ENCODE measurements around the gene GSTT2.

GSTT2 gene

DNA sequence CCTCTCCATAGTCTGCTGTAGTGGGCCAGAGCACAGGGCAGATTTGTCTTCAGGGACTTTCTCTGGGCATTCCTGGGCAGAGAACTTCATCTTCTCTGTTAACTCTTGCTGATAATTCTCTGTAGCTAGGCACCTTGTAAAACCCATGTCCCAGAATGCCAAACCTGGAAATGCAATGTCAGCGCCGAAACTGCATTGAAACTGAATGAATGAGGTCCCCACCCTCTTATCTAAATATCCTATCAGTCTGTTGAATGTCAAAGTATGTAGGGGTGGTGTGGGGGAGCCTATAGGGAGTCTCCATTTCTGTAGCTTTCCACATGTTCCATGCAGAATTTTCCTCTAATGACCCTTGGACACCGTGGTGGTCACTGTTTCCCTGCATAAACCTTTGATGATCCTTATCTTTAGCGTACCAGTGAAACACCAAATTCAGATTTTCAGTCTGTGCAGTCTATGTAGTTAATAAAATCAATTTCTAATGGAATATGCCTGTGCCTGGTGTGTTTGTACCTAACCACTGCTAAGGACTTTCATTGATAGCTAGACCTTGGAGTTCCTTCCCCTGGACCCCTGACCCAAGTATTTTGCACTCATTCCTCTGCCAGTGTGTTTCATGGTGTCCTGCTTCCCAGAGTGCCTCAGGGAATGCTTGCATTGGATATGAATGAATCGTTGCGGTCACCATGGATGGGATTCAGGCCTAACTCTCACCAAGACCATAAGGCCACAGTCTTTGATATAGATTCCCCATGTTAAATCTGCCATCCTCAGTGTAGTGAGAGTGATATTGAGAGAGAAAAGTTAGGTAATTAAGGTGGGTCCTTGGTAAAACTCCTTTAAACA lies 28.7 kb downstream of the GSTT2 start:
- DNase-seq (ENCODE audit: low read depth in 2 of 2, low spot score in 1 of 2): no peak

DNA sequence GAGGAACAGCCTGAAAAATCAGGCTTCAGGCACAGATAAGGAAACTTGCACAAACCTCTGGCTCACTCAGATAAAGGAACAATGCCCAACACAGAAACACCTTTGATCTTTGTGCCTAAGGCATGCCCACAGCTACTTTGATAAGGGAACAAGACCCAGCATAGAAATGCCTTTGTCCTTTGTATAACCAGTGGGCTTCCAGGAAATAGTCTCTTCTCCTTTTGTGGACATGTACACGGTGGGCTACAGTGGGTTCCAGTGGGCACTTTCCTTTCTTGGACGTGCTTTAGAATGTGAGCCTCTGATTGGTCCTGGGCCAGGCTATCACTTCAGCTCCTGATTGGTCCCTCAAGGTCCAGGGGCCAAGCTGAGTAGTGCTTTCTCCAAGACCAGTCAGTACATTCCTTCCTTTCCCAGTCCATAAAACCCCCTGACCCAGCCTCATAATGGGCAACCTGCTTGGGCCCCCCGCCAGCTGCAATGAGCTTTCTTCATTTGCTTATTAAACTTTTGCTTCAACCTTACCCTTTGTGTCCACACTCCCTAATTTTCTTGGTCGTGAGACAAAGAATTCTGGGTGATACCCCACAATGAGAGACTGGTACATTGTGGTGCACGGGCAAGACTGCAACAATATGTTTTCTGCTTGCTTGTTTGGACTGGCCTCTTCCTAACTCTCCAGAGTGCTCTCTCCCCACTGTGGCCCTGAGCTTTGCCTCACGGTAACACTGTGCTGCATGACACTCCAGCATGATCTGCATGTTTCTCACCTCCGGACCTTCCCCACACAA lies 29.5 kb downstream of the GSTT2 start:
- DNase-seq (ENCODE audit: low read depth in 2 of 2, low spot score in 1 of 2): no peak

DNA sequence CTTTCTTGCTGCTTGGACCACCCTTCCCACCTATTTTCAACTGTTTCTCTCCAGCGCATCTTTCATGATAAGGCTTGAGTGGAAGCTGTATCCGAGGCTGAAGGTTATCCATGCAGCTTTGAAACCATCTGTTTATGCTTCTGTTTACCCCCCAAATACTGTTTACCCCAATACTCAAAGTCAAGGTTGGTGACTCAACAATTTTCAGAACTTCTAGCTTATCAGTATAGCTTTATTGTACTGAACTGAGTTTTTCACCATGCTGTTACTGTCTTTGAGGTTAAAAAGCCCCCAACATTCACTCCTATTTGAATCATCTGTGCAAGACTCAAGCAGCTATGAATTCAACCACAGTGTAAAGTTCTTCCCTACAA lies 30.1 kb downstream of the GSTT2 start:
- no peak for DNase-seq (ENCODE audit: low read depth in 2 of 2, low spot score in 1 of 2)

DNA sequence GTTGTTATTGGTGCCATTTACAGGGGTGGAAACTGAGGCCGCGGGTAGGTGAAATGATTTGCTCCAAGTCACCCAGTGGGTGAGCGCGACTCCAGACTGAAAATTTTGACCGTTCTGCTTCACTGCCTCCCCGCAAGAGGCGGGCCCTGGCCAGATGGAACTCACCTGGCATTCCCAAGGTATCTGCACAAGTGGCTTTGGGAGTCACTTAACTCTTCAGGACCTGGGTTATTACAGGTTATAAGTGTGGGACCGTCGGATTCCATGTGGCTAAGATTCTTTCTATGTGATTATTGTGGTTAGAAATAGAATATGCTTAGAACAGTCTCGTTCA lies 31.8 kb downstream of the GSTT2 start:
- DNase-seq (ENCODE audit: low read depth in 2 of 2, low spot score in 1 of 2): no peak

DNA sequence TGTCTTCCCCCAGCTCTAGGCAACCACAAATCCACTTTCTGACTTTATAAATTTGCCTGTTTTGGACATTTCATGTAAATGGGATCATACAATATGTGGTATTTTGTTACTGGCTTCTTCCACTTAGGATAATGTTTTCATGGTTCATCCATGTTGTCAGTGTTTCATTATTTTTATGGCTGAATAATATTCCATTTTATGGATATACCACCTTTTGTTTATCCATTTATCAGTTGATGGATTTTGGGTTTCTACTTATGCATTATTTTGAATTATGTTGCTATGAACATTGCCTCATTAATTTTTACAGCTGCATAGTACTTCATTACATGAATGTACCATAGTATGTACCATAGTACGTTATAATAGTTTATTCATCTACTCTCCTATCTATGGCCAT lies 36.2 kb downstream of the GSTT2 start:
- DNase-seq (ENCODE audit: low read depth in 2 of 2, low spot score in 1 of 2): no peak

DNA sequence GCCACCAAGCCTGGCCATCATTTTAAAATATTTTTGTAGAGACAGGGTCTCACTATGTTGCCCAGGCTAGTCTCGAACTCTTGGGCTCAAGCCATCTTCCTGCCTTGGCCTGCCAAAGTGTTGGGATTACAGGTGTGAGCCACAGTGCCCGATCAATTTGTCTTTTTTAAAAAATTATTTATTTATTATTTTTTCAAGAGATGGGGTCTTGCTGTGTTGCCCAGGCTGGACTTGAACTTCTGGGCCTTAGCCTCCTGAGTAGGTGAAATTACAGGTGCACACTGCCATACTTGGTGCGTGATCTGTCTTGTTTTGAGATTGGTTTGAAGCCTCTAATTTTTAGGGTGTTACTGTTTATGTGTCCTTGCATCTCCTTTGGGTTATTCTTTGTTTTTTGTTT lies 41.4 kb downstream of the GSTT2 start:
- DNase-seq (ENCODE audit: low read depth in 2 of 2, low spot score in 1 of 2): no peak

DNA sequence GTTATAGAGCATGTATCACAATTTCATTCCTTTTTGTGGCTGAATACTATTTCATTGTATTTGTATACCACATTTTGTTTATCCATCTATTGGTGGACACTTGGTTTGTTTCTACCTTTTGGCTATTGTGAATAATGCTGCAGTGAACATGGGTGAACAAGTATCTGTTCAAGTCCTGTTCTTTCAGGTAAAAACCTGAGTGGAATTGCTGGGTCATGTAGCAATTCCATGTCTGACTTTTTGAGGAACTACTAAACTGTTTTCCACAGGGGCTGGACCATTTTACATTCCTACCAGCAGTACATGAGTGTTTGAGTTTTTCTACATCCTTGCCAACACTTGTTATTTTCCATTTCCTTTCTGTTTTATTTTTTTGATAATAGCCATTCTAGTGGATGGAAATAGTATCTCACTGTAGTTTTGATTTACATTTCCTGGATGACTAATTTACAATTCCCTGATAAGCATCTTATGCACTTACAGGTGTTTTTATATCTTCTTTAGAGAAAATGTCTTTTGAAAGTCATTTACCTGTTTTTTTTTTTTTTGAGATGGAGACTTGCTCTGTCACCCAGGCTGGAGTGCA lies 43.4 kb downstream of the GSTT2 start:
- DNase-seq (ENCODE audit: low read depth in 2 of 2, low spot score in 1 of 2): no peak

DNA sequence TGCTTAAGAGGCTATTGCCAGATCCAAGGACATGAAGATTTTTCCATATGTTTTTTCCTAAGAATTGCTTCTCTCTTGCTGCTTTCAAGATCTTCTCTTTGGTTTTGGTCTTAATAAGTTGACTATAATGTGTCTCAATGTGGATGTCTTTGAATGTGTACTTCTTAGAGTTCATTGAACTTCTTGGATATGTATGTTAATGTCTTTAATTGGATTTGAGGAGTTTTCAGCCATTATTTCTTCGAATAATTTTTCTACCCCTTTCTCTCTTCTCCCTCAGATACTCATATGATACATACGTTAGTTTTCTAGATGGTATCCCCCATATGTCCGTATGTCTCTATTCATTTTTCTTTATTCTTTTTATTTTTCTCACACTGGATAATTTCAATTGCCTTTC lies 44.4 kb downstream of the GSTT2 start:
- DNase-seq (ENCODE audit: low read depth in 2 of 2, low spot score in 1 of 2): no peak

DNA sequence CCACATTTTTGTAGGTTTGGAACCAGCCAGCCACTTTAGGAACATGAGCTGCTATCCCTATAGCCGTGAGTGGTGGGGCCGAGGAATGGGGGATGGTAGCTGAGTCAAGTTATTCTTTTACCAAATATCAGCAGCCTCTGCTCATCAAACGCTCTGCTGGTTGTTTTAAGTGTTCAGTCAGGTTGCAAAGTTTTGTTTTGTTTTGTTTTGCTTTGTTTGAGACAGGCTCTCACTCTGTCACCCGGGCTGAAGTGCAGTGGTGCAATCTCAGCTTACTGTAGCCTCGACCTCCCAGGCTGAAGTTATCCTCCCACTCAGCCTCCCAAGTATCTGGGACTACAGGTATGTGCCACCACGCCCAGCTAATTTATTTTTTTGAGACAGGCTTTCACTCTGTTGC lies 45.5 kb downstream of the GSTT2 start:
- no peak for DNase-seq (ENCODE audit: low read depth in 2 of 2, low spot score in 1 of 2)

DNA sequence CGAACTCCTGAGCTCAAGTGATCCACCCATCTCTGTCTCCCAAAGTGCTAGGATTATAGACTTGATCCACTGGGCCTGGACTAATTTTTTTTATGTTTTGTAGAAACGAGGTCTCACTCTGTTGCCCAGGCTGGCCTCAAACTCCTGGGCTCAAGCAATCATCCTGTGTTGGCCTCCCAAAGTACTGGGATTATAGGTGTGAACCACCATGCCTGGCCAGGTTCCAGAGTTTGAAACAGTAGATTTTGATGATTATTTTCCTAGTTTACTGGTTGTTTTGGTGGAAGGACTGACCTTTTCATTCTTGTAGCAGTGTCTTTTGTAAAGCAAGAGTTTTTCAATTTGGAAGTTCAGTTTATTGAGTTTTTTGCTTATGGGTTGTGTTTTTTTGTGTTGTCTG lies 46.1 kb downstream of the GSTT2 start:
- DNase-seq (ENCODE audit: low read depth in 2 of 2, low spot score in 1 of 2): no peak

DNA sequence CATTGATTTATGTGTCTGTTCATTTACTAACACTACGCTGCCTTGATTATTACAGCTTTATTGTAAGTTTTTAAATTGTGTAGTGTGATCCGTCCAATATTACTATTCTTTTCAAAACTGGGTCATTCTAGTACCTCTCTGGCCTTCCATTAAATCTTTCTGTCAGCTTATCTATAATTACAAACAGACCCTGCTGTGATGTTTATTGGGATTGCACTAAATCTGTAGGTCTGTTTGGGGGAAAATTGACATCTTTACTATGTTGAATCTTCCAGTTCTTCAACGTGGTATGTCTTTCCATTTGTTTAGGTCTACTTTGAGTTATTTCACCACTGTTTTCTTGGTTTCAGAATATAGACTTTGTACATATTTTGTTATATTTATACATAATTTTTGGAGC lies 46.8 kb downstream of the GSTT2 start:
- DNase-seq (ENCODE audit: low read depth in 2 of 2, low spot score in 1 of 2): no peak

DNA sequence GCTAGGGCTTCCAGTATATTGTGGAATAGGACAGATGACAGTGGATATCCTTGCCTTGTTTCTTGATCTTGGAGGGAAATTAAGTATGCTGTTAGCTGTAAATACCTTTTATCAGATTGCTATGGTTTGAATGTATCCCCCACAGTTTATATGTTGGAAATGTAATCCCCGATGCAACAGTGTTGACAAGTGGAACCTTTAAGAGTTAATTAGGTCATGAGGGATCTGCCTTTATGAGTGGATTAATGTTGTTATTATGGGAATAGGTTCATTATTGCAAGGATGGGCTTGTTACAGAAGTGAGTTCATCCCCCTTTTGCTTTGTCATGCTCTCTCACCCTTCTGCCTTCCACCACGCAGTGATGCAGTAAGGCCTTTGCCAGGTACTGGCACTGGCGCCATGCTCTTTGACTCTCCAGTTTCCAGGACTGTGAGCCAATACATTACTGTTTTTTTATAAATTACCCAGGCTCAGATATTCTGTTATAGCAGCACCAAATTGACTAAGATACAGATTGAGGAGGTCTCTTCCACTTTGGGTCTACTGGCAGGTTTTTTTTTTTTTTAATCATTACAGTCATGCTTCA lies 47.5 kb downstream of the GSTT2 start:
- DNase-seq (ENCODE audit: low read depth in 2 of 2, low spot score in 1 of 2): no peak

DNA sequence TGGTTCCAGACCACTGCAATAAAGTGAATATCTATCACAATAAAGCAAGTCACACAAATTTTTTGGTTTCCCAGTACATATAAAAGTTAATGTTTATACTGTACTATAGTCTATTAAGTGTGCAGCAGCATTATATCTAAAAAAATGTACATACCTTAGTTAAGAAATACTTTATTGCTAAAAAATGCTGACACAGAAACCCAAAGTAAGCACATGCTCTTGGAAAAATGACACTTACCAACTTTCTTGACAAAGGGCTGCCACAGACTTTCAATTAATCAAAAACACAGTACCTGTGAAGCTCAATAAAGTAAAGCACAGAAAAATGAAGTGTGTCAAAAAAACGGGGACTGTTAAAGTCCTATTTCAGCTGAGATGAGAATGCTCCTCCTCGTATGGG lies 48.1 kb downstream of the GSTT2 start:
- no peak for DNase-seq (ENCODE audit: low read depth in 2 of 2, low spot score in 1 of 2)

DNA sequence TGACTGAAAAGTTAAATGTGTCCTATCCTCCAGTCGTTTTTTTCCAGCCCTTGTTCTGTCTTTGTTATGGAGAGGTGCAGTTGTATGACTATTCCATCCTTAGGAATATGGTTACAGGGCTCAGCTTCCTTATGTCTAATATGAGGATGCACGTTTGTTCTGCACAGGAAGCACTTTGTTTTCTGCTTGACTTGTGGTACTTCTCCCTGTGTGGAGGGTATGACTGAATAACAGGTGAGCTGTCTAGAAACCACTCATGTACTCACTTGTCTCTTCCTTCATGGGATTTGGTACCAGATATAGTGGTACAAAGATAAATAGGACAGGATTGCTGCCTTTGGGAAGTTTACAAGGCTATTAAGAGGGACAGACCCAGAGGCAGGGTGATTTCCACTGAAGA lies 48.6 kb downstream of the GSTT2 start:
- no peak for DNase-seq (ENCODE audit: low read depth in 2 of 2, low spot score in 1 of 2)

DNA sequence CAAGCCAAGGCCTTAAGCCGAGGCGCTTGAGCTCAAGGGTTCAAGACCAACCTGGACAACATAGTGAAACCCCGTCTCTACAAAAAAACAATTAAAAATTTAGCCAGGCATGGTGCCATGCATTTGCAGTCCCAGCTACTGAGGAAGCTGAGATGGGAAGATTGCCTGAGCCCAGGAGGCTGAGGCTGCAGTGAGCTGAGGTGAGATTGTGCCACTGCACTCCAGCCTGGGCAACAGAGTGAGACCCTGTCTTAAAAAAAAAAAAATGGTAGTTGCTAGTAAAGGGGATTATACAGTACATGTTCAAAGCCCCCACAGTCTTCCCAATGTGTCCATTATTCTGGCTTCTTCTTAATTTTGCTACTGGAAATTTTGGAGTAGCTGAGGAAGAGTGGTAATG lies 49.4 kb downstream of the GSTT2 start:
- DNase-seq (ENCODE audit: low read depth in 2 of 2, low spot score in 1 of 2): no peak

DNA sequence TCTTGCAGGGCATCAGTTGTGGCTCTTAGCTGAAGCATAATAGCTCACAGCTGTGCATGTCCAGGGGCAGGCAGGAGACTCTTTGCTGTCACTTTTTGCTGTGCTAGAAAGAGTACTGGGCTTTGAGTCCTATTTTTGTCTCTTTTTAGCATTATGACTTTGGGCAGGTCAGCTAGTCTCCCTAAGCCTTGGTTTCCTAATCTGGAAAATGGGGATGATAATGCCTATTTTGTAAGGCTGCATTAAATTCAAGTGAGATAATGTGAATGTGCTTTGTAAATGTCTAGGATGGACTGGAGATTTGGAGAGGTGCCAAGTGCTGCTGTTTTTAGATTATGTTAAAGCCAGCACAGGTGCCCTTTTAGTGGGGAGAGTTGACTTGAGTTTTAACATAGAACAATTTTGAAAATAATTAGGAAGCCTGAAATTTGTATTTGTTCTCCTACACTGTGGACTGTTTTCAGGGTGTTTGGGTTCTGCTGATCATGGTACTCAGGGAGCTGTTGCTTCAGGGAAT lies 50.3 kb downstream of the GSTT2 start:
- no peak for DNase-seq (ENCODE audit: low read depth in 2 of 2, low spot score in 1 of 2)
